SHP77 treated with DMSO at 0.1 percent for 48 hours (cell line): Measurements from ENCODE around the gene SIGLEC12.
"Not testable (repeated sequence)": the region's sequence is repeated elsewhere in the genome, so short reads cannot be mapped to it uniquely, and the experiment has no call there.

Experiments used
- DNase-seq: peaks from one replicate; lab custom pipeline; 2025; lab: John Stamatoyannopoulos, UW

Gene SIGLEC12

DNA sequence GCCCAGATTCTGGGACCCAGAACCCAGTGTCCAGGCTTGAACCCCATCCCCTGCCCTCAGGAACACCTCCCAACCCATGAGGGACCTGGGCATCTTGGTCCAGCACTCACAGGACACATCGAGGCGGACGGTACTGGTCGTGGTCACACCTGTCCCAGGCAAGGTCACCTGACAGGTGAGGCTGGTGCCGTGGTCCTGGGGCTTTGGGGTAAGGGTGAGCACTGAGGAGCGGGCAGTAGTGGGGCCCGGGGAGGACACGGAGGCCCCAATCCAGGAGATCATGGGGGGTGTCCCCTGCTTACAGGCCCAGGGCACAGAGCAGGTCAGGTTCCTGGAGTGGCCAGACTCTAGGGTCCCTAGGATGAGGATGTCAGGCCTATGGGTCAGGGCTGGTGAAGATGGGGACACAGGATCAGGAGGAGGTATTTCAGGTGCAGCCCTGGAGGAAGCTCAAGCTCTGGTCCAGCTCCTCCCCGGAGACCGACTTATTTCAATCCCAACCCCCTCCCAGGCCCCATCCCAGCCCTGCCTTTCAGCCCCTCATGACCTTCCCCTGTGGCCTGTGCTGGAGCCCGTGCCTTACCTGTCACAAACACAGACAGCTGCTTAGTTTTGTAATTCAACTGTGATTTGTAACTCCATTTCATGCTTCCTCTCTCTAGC, 44.1 kb downstream of the SIGLEC12 start:
- no peak for DNase-seq

DNA sequence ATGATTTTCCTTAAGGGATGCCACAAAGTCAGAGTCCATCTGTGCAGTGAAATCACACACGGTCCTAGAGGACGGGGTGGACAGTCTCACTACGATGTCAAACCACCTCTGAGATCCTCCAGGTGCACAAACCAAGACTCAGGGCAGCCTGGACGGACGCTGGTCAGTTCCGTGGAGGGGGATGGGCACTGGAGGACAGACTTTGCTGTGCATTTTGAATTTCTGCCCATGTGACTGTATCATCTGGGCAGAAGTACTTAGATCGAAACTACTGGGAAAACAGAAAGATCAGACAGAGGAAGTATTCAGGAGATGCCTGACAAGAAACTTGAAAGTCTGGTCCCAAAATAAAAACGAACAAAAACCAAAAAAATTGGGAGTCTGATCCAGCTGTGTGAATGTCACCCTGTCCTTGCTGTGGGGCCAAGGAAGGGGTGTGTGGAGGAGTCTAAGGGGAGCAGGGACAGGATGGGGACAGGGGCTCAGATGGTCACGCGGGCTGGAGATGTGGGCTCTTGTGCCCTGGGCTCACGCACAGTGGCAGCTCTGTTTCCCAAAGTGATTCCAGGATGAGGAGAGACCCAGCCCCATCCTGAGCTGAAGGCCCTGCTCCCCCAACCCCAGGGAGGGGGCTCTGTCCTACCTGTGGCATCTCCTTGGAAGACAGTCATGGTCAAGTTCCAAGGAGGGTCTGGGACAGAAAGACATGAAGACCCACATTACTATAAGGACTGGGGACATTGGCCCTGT, 44.9 kb downstream of the SIGLEC12 start:
- no peak for DNase-seq

DNA sequence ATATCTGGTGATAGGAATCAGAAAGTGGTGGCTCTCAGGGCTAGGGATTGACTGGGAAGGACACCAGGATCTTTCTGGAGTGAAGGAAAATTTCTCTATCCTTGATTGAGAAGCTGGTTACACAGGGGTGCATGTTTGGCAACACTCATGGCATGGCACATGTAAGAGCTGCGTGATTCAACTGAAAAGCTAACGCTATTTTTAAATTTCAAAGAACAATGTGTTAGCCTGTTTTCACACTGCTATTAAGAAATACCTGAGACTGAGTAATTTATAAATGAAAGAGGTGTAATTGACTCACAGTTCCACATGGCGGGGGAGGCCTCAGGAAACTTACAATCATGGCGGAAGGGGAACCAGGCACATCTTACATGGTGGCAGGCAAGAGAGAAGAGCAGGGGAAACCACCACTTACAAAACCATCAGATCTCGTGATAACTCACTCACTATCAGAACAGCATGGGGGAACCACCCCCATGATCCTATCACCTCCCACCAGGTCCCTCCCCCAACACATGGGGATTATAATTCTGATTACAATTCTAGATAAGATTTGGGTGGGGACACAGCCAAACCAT, 50.8 kb downstream of the SIGLEC12 start:
- DNase-seq, result no peak

DNA sequence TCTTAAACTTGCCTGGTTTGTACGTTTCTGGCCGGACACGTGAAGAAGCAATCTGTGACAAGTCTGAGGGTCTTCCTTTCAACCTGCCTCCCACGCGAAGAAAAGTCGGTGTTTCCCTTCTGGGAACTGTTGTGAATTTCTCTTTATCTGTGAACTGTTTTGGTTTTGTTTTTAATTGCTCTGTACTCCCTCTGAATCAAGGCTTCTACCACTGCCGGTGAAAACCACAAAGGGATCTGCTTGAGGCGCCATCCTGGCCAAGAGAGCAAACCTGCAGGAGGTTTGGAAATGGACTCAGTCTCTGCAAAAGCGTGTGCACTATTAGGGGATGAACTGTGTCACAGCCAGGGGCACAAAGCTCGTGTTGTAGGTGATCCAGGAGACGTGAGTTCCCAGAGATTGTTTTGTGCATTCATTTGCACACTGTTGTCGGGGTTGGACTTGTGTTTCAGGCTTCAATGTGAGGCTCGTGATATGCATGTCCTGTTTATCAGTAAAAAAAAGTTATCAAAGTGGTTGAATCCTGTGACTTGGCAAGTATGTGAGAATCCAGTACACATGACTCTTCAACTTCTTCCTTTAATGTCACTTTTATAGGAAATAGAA, 53.1 kb downstream of the SIGLEC12 start:
- no peak for DNase-seq

DNA sequence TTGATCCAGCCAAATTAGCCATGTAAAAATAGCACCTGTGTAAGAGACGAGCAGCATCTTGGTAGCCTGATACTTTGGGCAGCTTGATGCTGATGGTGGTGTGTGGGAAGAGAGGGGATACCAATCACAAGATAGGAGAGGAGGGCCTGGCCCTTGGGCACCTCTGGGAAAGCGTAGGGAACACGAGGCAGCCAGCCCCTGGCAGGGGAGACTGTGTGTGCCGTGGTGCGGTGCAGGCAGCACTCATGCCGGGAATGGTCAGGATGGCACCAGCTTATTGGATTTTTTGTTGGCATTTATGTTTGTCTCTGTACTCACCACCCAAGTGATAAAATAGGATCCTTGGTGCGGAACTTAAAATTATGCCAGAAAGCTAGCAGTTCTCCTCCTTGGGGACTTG, 53.6 kb downstream of the SIGLEC12 start:
- DNase-seq, result no peak

DNA sequence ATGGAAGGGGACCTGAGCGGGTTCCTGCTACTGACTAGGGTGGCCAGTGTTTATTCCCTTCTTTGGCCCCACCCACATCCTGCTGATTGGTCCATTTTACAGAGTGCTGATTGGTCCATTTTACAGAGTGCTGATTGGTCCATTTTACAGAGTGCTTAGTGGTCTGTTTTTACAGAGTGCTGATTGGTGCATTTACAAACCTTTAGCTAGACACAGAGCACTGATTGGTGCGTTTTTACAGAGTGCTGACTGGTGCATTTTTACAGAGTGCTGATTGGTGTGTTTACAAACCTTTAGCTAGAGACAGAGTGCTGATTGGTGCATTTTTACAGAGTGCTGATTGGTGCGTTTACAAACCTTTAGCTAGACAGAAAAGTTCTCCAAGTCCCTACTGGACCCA, 54.1 kb downstream of the SIGLEC12 start:
- DNase-seq, result not testable (repeated sequence)

DNA sequence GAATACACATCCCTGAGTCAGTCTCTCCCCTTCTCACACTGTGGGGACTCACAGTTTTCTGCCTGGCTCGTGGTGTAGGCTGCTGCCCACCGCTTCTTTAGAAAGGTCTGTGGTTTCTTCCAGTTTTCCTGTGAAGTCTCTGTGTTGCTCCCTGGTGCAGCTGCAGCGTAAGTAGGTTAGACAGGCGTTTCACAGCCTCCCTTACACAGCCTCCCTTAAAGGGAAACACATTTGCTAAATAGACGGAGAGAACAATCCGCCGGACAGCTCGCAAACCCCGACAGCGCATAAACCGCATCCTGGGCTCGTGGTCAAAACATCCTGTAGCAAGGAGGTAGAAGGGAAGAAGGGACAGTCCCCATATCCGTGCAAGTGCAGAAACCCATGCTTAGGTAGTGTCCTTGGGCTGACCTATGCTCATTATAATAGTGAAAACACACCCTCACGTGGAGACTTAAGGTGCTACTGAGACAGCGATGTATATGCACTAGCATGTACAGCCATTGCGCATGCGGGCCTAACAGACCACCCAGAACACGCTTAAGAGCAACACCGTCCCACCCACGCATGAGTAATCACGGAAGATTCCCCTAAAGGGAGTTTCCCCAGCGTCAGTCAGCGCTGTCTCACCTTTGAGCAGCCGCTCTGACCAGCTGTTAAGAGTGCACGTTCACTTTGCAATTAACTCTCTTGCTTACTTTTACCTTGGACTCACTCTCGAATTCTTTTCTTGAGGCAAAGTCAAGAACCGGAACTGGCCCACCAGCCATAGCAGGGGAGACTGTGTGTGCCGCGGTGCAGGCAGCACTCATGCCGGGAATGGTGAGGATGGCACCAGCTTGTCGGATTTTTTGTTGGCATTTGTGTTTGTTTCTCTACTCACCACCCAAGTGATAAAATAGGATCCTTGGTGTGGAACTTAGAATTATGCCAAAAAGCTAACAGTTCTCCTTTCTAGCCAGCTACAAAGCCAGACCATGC, 59.9 kb downstream of the SIGLEC12 start:
- DNase-seq, result no peak
